ENCODE data around the gene CNTN1.

DNA sequence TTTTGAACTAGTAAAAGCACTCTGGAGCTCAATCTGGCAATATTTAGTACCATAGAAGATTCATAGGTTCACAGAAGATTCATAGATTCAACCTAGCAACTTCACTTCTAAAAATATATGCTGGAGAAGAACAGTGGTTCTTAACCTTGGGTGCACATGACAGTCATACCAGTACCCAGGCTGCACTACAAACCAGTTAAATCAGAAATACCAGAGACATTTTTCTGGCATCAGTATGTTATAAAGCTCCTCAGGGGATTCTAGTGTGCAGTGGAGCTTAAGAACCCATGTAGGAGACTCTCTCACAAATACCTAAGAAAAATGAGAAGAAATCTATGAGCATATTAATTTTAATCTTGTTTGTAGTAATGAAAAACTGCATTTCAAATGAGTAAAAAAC, 46.6 kb downstream of the CNTN1 start:
- no peak for TF ChIP-seq POLR2A (IDR thresholded peaks at IDR 0.05; ENCODE audit: low read depth, low read length)
- no peak for TF ChIP-seq TAF1 (IDR thresholded peaks at IDR 0.05; ENCODE audit: low read depth, low read length)
- no peak for TF ChIP-seq POLR2AphosphoS5 (IDR thresholded peaks at IDR 0.05; ENCODE audit: low read depth, low read length)

Measured in GM12891 (cell line).